K562 (cell line): Measurements from ENCODE around the gene STUB1. TPM values are rescaled to one million over a fixed set of nuclear protein-coding genes. Genes with fewer than 3 reads are reported as not detected.

Source experiments
- ATF7 ChIP-seq: fragments of 450-650 bp; IDR thresholded peaks from 2 replicates; pipeline ENCODE4 v1.7.1; 2014; ENCODE audit warnings: mild to moderate bottlenecking, moderate library complexity
- BRD4 ChIP-seq: fragments of 200-600 bp; sonication (generic); IDR thresholded peaks from 2 replicates; pipeline ENCODE4 v1.6.1; 2017; ENCODE audit warnings: inconsistent platforms
- DPF2 ChIP-seq: fragments of 450-650 bp; IDR thresholded peaks from 2 replicates; pipeline ENCODE4 v1.6.1; 2016
- HDAC3 ChIP-seq: fragments of 450-650 bp; IDR thresholded peaks from 2 replicates; pipeline ENCODE4 v1.6.1; 2018; ENCODE audit warnings: borderline replicate concordance, mild to moderate bottlenecking, moderate library complexity; ENCODE audit not compliant: partially characterized antibody
- MBD1 ChIP-seq: fragments of 250-450 bp; sonication (Bioruptor Pico); IDR thresholded peaks from 2 replicates; pipeline ENCODE4 v1.8.0; 2022; ENCODE audit warnings: inconsistent platforms
- MCM5 ChIP-seq: fragments of 450-650 bp; IDR thresholded peaks from 2 replicates; pipeline ENCODE4 v1.6.1; 2016; ENCODE audit warnings: low read depth
- RFX5 ChIP-seq: IDR thresholded peaks from 2 replicates; pipeline ENCODE4 v1.6.1; 2011; ENCODE audit warnings: low read depth, mild to moderate bottlenecking, improper control_type of control experiment, low read length
- VEZF1 ChIP-seq: fragments of 200-800 bp; sonication (Bioruptor generic); IDR thresholded peaks from 2 replicates; pipeline ENCODE4 v1.6.1; 2017; ENCODE audit warnings: missing genetic modification characterization, missing compliant biosample characterization
- XRCC3 ChIP-seq: fragments of 450-650 bp; IDR thresholded peaks from 2 replicates; pipeline ENCODE4 v1.6.1; 2017; ENCODE audit warnings: mild to moderate bottlenecking, moderate library complexity
- ZBTB11 ChIP-seq, 3 experiments: fragments of 200-800 bp in 1 of 3; fragments of 250-450 bp in 1 of 3; fragments of 450-650 bp in 1 of 3; sonication (Bioruptor Pico) in 1 of 3; sonication (Bioruptor generic) in 1 of 3; formaldehyde crosslinking in 1 of 3; IDR thresholded peaks; 2 replicates each; pipeline versions ENCODE4 v1.6.1 to v1.8.0; 2016 to 2022; ENCODE audit warnings: mild to moderate bottlenecking in 2 of 3, missing genetic modification characterization in 2 of 3, missing compliant biosample characterization in 1 of 3, moderate library complexity in 1 of 3
- ZC3H4 ChIP-seq: sonication (generic); formaldehyde crosslinking; IDR thresholded peaks from 2 replicates; pipeline ENCODE4 v1.9.0; 2021; ENCODE audit warnings: missing genetic modification reagents, borderline replicate concordance
- ZFP91 ChIP-seq: sonication (generic); formaldehyde crosslinking; IDR thresholded peaks from 2 replicates; pipeline ENCODE4 v1.8.0; 2022; ENCODE audit warnings: mild to moderate bottlenecking, missing genetic modification reagents
- ZNF408 ChIP-seq: fragments of 250-450 bp; sonication (Bioruptor Pico); IDR thresholded peaks from 2 replicates; pipeline ENCODE4 v1.4.0; 2020; ENCODE audit warnings: low read depth, mild to moderate bottlenecking, moderate library complexity
- ZNF589 ChIP-seq: fragments of 200-800 bp; sonication (Bioruptor generic); IDR thresholded peaks from 2 replicates; pipeline ENCODE4 v1.6.1; 2016; ENCODE audit warnings: low read depth, missing genetic modification characterization, missing compliant biosample characterization
- ZSCAN29 ChIP-seq: fragments of 450-650 bp; IDR thresholded peaks from 2 replicates; pipeline ENCODE4 v1.6.1; 2017
- polyA plus RNA-seq, 8 experiments: library from polyadenylated mRNA; depleted of rRNA in 4 of 8; stranded (reverse) in 5 of 8; unstranded in 3 of 8; fragments of >200 nt; fragmentation: Nextera tagmentation in 2 of 8; fragmentation: Illumina TruSeq in 1 of 8; extraction: Ambion mirVana in 2 of 8; extraction: Trizol in 1 of 8; gene quantifications; 2 replicates each; pipeline versions ENCODE4 v1.2.1 to v1.2.3, GENCODE V29; 2011 to 2014; ENCODE audit warnings: inconsistent platforms in 1 of 8, missing spikeins in 1 of 8
- total RNA-seq, 7 experiments: library from RNA; depleted of rRNA in 6 of 7; stranded (reverse); fragments of >200 nt in 6 of 7; fragmentation: Illumina TruSeq in 2 of 7; extraction: Trizol in 2 of 7; gene quantifications; 2 replicates each; pipeline versions ENCODE4 v1.2.1 to v1.2.3, GENCODE V29; 2011 to 2021; ENCODE audit warnings: low replicate concordance in 1 of 7
- TF ChIP-seq, protein P1 (sequence below): fragments of 450-650 bp; IDR thresholded peaks from 2 replicates; pipeline ENCODE4 v1.6.1; 2016; ENCODE audit warnings: borderline replicate concordance

Gene STUB1
- total and polyA plus RNA-seq, 9 of the 15 experiments (the other 6 are each of a cell fraction or from before 2014, with no cell fraction given), result 10.6 to 251 (median 152) TPM

DNA sequence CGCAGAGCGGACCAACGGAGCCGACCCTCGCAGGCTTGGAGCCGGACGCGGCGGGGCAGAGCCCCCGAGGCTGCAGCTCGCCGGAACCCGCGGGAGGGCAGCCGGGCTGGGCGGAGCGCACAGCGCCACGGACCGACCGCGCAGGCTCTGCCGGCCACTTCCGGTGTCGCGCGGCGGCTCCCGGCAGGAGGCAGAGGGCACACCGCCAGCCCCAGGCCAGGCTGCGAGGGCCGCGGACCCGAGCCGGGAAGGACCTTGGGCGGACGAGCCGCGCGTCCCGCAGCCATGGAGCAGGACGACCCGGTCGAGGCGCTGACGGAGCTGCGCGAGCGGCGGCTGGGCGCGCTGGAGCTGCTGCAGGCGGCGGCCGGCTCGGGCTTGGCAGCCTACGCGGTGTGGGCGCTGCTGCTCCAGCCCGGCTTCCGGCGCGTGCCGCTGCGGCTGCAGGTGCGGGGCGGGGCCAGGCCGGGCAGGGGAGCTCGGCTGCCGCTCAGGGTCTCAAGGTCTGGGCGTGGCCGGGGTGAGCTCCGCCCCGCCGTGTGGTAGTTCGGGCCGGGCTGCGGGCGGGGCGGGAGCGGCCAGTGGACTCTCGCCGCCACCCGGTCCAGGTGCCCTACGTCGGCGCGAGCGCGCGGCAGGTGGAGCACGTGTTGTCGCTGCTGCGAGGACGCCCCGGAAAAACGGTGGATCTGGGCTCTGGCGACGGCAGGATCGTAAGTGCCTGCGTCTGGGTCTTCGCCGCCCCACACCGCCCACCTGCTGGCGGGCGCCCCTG is 41.0 kb downstream of the STUB1 start, which contains the start of gene ANTKMT (continued):
- TF ChIP-seq VEZF1 (CRISPR knock-in tag) (peak; percentile 71), DPF2 (no peak), ZBTB11 (CRISPR knock-in tag; IDR thresholded peaks at IDR 0.05) (peak; percentile 93 to 99 (median 98)), BRD4 (no peak), ZNF408 (CRISPR knock-in tag) (no peak), MBD1 (CRISPR knock-in tag) (no peak), XRCC3 (no peak), ATF7 (peak; percentile 74), ZSCAN29 (no peak), RFX5 (no peak), HDAC3 (no peak), ZC3H4 (CRISPR knock-in tag) (0 out of 2 replicates have a peak, but pooled peaks have one; percentile 59), MCM5 (no peak), ZFP91 (CRISPR knock-in tag) (no peak; the same call in 1 of the 2 replicates), ZNF589 (CRISPR knock-in tag) (peak; percentile 46; the same call in 1 of the 2 replicates)
- TF ChIP-seq, protein P1, sequence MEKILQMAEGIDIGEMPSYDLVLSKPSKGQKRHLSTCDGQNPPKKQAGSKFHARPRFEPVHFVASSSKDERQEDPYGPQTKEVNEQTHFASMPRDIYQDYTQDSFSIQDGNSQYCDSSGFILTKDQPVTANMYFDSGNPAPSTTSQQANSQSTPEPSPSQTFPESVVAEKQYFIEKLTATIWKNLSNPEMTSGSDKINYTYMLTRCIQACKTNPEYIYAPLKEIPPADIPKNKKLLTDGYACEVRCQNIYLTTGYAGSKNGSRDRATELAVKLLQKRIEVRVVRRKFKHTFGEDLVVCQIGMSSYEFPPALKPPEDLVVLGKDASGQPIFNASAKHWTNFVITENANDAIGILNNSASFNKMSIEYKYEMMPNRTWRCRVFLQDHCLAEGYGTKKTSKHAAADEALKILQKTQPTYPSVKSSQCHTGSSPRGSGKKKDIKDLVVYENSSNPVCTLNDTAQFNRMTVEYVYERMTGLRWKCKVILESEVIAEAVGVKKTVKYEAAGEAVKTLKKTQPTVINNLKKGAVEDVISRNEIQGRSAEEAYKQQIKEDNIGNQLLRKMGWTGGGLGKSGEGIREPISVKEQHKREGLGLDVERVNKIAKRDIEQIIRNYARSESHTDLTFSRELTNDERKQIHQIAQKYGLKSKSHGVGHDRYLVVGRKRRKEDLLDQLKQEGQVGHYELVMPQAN, result peak; percentile 44; the same call in 1 of the 2 replicates
